Neutrophil (primary cell): Measurements from ENCODE around the gene ETFA.

Experiments
- H3K27ac ChIP-seq: fragments of 200-600 bp; sonication (generic); 2 replicates; pipeline ENCODE4 v1.5.1; 2016; ENCODE audit warnings: mild to moderate bottlenecking, moderate library complexity
- H3K27me3 ChIP-seq: fragments of 200-600 bp; sonication (generic); 2 replicates; pipeline ENCODE4 v1.6.0; 2016; ENCODE audit warnings: mild to moderate bottlenecking
- H3K36me3 ChIP-seq: fragments of 200-600 bp; sonication (generic); 2 replicates; pipeline ENCODE4 v1.5.1; 2017
- H3K4me1 ChIP-seq, 2 experiments: fragments of 200-600 bp in 1 of 2; sonication (generic) in 1 of 2; 1 replicate in 1 of 2; 2 replicates in 1 of 2; pipeline versions ENCODE4 v1.5.1 to v1.6.1; 2013 to 2016; ENCODE audit warnings: low read depth in 1 of 2, low read length in 1 of 2, mild to moderate bottlenecking in 1 of 2, moderate library complexity in 1 of 2; ENCODE audit not compliant: control insufficient read depth in 1 of 2, insufficient read depth in 1 of 2
- H3K4me3 ChIP-seq, 2 experiments: fragments of 200-600 bp in 1 of 2; sonication (generic) in 1 of 2; 1 replicate in 1 of 2; 2 replicates in 1 of 2; pipeline ENCODE4 v1.5.1; 2013 to 2016; ENCODE audit warnings: low read depth in 1 of 2, low read length in 1 of 2, mild to moderate bottlenecking in 1 of 2, moderate library complexity in 1 of 2
- H3K9me3 ChIP-seq: fragments of 200-600 bp; sonication (generic); 2 replicates; pipeline ENCODE4 v1.5.1; 2016
- TF ChIP-seq, protein P1 (sequence below): fragments of 200-600 bp; sonication (generic); IDR thresholded peaks from 2 replicates; pipeline ENCODE4 v1.5.1; 2016; ENCODE audit warnings: antibody characterized with exemption

The ETFA gene

DNA sequence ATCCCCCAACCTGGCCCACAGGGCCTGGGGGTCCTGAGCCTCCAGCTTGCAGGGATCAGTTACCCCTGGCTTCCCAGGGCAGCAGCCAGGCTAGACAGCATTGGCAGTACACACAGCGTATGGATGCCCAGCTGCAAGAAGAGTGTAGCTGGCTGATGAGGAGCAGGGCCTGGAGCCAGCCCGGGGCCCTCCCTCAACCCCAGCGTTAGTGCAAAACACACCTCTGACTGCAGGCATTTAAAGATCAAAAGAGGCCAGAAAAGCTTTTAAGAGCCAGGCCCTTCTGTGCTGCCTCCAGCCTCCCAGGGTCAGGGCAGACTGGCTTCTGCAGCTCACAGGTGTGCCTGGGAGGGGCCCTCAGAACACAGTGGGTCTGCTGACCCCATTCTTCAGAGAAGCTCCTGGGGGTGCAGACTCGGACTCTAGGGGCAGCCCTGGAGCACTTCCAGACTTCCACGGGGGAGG lies 110.6 kb downstream of the ETFA start:
- Histone ChIP-seq H3K36me3 (peaks cover 10% of the 10 kb centered on the region), H3K4me3 (no peak overlapping the region), H3K27ac (no peak overlapping the region), H3K9me3 (no peaks in the 10 kb centered on the region), H3K4me1 (no peaks in the 10 kb centered on the region), H3K27me3 (no peaks in the 10 kb centered on the region)
- TF ChIP-seq, protein P1, sequence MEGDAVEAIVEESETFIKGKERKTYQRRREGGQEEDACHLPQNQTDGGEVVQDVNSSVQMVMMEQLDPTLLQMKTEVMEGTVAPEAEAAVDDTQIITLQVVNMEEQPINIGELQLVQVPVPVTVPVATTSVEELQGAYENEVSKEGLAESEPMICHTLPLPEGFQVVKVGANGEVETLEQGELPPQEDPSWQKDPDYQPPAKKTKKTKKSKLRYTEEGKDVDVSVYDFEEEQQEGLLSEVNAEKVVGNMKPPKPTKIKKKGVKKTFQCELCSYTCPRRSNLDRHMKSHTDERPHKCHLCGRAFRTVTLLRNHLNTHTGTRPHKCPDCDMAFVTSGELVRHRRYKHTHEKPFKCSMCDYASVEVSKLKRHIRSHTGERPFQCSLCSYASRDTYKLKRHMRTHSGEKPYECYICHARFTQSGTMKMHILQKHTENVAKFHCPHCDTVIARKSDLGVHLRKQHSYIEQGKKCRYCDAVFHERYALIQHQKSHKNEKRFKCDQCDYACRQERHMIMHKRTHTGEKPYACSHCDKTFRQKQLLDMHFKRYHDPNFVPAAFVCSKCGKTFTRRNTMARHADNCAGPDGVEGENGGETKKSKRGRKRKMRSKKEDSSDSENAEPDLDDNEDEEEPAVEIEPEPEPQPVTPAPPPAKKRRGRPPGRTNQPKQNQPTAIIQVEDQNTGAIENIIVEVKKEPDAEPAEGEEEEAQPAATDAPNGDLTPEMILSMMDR = no peak

DNA sequence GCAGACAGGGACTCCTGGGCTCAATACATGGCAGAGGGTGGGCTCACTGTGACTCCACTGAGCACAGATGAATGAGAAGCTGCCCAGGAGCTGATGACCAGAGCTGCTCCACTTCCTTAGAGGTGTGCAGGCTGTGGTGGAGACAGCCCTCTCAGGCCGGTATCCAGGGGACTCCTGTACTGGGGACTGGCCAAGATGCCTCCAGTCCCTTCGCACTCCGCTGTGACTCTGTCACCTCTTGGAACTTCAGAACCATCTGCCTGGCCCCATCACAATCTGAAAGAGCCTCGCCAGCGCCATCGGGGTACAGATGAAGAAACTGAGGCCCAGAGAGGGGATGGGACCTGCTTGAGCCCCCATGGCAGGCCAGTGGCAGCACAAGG lies 111.2 kb downstream of the ETFA start:
- no peaks in the 10 kb centered on the region for H3K4me1 ChIP-seq
- H3K36me3 ChIP-seq = peaks cover 7% of the 10 kb centered on the region
- no peaks in the 10 kb centered on the region for H3K9me3 ChIP-seq
- H3K27me3 ChIP-seq = no peaks in the 10 kb centered on the region
- no peak overlapping the region for H3K4me3 ChIP-seq
- TF ChIP-seq, protein P1 = no peak
- no peak overlapping the region for H3K27ac ChIP-seq

DNA sequence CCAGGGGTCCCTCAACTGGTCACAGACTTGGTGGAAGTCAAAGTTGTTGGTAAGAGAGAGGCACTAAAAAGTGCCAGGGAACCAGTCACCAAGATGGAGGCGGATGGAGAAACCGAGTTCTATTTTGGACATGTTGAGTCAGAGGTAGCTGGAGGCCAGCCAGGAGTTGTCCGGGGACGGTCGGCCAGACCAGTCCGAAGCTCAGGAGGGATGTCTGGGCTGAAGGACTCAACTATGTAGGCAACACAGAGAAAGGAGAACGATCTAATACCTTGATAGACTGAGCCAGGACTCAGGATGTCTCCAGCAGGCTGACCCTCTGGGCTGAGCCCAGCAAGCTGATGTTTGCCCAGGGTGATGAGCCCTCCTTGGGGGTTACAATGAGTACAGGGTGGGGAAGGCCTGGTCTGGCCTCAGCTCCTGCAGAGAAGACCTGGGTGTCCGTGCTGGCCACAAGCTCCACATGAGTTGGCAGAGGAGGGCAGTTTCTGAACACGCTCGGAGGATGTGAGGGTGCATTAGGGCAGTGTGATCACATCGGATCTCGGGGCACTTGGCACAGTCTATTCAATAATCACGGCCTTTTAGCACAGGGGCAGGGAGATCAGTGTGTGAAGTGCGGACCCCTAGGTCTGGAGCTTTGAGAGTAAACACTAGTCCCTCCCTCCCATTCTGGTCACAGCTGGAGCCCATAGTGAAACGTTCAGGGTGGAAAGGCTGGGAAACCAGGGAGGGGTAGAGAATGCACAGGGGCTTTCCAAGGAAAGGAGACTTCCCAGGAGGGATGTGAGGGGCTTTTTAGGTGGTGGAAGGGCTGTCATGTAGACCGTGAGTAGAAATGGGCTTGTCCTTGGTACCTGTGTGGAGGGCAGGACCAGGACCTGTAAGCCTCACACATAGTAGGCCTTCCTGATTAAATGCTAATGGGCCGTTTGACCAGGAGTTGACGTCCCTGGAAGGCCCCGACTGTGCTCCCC lies 111.9 kb downstream of the ETFA start:
- Histone ChIP-seq H3K9me3 (no peaks in the 10 kb centered on the region), H3K27me3 (no peaks in the 10 kb centered on the region), H3K4me3 (no peak overlapping the region), H3K4me1 (no peaks in the 10 kb centered on the region), H3K36me3 (peaks cover 7% of the 10 kb centered on the region), H3K27ac (no peak overlapping the region)
- TF ChIP-seq, protein P1 = no peak

DNA sequence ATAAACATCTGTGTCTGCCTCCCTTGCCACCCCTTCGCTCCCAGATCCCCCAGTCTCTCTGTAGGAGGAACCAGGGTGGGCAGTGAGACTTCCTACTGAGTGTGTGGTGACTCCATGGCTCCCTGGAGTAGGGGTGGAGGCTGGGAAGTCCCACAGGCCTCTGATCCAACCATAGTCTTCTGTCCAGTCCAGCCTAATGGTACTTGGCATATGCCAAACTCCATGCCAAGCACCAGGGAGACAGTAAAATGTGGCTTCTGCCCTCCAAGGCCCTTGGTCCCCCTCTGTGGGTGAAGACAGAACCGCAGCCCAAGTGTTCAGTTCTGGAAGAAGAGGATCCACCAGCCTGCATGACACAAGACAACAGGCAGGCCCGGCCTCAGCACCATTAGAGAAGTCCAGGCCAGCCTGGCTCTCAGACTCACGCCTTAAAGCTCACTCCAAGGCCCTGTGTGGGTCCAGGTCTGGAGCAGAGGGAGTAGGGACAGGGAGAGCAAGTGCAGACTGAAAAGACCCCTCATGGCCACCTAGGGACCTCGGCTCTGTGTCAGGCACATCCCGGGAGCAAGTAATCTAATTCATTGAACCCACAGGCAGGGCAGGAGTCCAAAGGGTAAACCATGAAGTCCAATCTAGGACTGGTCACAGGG lies 112.7 kb downstream of the ETFA start:
- H3K9me3 ChIP-seq = no peaks in the 10 kb centered on the region
- no peak overlapping the region for H3K4me3 ChIP-seq
- H3K4me1 ChIP-seq = no peaks in the 10 kb centered on the region
- no peak overlapping the region for H3K27ac ChIP-seq
- peaks cover 5% of the 10 kb centered on the region for H3K27me3 ChIP-seq
- peaks cover 3% of the 10 kb centered on the region for H3K36me3 ChIP-seq
- TF ChIP-seq, protein P1 = no peak

DNA sequence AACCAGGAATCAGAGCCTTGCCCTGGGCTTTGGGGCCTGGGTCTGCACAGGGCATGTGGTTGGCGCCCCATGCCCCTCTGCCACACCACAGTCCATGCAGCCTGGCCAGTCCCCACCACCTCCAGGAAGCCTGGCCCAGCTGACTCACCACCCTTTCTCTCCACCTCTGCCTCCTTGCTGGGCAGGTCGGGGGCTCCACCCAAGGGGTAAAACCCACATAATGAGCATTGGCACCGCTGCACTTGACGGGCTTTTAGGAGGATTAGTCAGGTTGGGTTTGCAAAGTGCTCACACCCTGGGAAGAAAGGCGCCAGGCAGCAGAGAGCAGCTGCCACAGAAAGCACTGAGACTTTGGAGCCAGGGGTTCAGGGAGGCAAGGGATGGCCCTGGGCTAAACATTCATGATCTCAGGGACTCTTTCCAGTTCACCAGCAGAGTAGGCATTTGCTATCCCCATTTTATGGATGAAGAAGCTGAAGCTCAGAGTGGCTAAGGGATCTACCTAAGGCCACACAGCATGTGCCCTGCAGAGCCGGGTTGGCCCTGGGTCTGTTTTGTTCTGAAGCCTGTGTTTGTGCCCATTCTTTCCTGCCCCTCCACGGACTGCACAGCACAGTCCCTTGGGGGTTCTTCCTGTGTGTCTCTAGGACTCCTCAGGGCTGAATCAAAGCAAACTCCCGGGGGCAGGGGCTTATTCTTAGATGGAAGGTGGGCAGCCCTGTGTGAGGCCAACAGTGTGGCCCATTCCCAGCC lies 113.4 kb downstream of the ETFA start:
- Histone ChIP-seq H3K4me1 (no peaks in the 10 kb centered on the region), H3K27ac (no peak overlapping the region)
- TF ChIP-seq, protein P1 = no peak

More for the DNA sequence above, 113.4 kb downstream of the ETFA start:
- Histone ChIP-seq H3K27me3 (peaks cover 12% of the 10 kb centered on the region), H3K36me3 (no peaks in the 10 kb centered on the region), H3K4me3 (no peak overlapping the region), H3K9me3 (no peaks in the 10 kb centered on the region)
